ENCODE measurements around the gene CES4A.
"Not testable (repeated sequence)": the region's sequence is repeated elsewhere in the genome, so short reads cannot be mapped to it uniquely, and the experiment has no call there.

The CES4A gene

DNA sequence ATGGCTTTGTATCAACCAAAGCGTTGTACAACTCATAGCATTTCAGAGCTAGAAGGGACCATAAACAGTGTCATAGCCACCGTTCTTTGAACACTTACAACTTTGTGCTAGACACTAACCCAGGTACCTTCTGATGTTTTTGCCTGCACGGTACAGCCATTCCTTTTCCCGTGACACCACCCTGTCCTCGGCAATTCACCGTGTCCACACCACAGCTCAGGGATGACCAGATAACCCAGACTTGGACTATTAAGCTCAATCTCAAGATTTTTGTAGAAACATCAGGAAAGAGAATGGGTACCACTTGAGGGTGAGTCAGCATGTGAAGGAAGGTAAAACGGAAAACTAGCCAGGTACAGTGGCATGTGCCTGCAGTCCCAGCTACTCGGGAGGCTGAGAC lies 30.8 kb downstream of the CES4A start:
- DNase-seq (ENCODE audit: low read depth in 2 of 2) = no peak

DNA sequence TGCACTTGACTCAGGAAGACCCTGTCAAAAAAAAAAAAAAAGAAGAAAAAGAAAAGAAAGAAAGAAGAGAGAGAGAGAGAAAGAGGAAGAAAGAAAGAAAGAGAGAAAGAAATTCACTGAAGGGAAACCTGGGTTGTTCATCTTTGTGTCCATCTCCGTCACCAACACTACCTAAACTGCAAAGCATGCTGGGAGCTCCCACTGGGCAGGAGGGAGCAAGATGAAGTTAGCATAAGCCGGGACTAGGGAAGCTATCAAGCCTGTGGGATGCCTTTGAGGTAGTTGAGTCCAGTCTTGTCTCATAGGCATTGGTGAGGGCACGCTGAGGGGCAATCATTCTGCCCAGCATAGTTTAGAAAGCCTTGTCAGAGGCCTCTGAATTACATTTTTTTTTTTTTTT lies 32.9 kb downstream of the CES4A start:
- no peak for DNase-seq (ENCODE audit: low read depth in 2 of 2)

GRCh38 chr16:67022531-67023214 lies 34.3 kb downstream of the CES4A start:
- no peak for DNase-seq (ENCODE audit: low read depth in 2 of 2)

DNA sequence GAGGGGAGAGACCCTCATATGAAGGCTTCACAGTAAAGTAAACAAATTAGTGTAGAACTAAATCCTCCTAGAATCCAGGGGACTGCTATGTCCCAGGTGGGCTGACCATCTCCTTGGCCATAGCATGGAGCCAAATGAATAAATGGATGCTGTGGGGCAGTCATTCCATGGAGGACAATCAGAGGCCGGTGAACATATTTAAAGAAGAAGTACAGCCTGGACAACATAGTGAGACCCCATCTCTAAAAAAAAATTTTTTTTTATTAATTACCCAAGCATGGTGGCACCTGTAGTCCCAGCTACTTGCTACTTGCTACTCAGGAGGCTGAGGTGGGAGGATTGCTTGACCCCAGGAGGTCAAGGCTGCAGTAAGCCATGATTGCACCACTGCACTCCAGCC lies 35.3 kb downstream of the CES4A start:
- no peak for DNase-seq (ENCODE audit: low read depth in 2 of 2)

DNA sequence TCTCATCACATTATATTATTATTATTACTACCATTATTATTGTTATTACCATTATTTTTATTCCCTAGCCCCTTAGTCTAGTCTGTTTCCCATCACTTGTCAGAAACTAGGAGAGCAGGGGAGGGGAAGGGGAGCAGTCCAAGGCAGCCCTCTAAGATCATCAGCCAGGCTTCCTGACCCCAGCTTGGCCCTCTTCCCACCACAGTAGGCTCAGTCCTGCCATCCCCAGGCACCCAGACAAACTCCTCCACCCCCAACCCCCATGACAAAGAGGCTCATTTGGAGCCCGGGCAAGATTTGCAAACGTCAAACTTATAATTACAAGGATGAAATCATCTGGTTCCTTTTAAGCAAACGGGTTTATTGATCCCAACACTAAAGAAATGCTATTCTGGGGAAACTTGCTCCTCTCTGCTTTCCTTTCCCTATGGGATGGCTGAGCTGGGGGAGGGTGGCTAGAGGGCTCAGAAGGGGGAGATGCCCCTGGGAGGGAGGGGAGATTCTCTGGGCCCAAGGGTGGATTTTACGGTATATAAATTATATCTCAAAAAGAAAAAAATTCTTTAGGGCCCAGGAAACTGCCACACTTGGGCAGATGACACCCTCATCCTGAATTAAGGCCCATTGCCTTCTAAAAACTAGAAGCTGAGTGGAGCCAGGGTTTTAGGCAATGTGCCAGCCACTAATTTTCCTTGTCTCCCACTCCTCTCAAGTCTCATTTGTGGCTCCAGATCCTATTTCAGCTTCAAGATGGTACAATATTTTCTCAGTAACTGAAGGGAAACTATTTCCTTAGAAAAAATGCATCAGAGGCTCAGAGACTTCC lies 36.2 kb downstream of the CES4A start:
- no peak for DNase-seq (ENCODE audit: low read depth in 2 of 2)

DNA sequence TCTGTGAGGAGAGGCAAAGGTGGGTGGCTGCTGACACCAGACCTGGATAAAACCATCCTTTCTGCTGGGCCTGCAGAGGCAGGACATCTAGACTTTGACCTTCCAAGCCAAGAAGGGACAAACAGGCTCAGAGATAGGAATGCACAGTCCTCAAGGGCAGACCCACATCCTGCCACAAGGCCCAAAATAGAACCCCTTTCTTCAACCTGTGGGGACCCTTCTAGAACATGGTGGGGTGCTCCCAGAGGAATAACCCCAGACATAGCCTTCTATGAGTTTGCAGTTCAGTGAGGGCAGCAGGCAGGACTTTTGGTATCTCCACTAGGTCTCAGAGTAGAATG lies 36.8 kb downstream of the CES4A start:
- DNase-seq (ENCODE audit: low read depth in 2 of 2) = no peak

- no peak for DNase-seq (ENCODE audit: low read depth in 2 of 2)
Measured at GRCh38 chr16:67026570-67026969, 38.2 kb downstream of the CES4A start.

DNA sequence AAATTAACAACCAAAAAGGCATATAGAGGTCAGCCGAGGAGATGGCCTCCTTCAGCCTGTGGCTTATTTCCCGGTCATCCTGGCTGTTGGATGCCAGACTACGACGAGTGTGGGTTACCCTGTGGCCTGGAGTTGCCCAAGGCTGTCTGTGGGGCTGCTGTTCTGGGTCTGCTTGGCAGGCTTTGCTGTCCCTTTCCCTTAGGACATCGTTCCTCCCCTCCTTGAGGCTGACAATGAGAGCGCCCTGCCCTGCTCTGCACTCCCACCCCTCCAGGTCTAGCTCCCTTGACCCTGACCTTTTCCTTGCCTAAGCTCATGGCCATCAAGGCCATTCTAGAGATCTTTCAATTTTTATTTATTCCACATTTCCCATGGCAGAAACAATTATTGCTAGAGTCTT lies 38.7 kb downstream of the CES4A start:
- no peak for DNase-seq (ENCODE audit: low read depth in 2 of 2)

GRCh38 chr16:67028167-67028695 lies 39.8 kb downstream of the CES4A start:
- DNase-seq (ENCODE audit: low read depth in 2 of 2) = no peak

DNA sequence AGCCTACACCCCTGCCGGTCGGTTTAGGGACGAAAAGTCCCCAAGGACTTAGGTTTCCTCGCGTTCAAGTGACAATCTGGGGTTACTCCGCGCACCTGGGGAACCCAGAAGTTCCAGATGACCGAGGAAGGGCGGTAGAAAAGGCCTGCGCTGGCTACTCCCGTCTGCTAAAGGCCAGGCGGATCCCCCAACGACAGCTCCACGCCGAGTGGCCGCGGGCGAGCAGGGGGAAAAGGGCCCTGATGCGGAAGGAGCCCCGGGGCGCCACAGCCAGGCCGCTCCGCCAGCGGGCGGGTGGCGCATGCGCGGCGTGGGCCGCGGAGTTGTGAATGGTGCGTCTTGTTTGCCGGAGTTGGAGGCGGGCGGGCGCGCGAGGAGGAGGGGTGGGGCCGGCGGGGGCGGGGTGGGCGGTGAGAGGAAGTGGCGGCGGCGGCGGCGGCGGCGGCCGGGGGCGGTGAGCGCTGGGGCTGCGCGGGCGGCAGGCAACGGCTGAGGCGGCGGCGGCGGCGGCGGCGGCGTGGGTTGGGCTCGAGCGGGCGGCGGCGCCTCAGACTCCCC lies 40.4 kb downstream of the CES4A start, which contains the start of gene CBFB:
Gene CBFB (plus strand): TSS at position 454 of the 558 bp plus-strand sequence. CDS start 259 bp downstream, outside the sequence.
- peak; percentile 84 to 86 for DNase-seq (ENCODE audit: low read depth in 2 of 2)

GRCh38 chr16:67029254-67030096 lies 41.1 kb downstream of the CES4A start:
- DNase-seq (ENCODE audit: low read depth in 2 of 2) = peak; percentile 26 to 43

DNA sequence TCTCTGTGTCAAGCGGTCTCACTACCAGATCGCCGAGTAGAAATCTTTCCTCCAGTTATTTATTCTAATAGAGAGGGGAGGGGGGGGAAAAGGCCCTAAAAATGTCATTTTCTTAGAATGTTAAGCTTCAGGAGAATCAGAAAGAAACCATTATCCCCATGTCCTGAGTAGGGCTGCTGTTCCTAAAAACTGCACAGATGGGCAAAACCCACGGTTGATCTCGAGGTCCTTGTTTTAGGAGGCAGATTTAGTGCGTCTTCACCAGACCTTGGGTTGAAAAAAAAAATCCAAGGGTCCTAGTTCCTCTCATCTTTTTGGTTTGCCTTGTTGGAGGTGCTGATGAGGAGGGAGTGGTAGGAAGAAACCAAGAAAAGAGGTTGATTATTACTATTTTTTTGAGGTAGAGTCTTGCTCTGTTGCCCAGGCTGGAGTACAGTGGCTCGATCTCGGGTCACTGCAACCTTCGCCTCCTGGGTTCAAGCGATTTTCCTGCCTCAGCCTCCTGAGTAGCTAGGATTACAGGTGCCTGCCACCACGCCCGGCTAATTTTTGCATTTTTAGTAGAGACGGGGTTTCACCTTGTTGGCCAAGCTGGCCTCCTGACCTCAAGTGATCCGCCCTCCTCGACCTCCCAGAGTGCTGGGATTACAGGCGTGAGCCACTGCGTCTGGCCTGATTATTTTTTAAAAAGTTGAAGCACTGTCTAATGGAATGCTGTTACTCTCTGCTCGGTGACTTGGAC lies 42.0 kb downstream of the CES4A start:
- no peak for DNase-seq (ENCODE audit: low read depth in 2 of 2)

GRCh38 chr16:67034487-67034886 lies 46.1 kb downstream of the CES4A start:
- DNase-seq (ENCODE audit: low read depth in 2 of 2) = no peak

DNA sequence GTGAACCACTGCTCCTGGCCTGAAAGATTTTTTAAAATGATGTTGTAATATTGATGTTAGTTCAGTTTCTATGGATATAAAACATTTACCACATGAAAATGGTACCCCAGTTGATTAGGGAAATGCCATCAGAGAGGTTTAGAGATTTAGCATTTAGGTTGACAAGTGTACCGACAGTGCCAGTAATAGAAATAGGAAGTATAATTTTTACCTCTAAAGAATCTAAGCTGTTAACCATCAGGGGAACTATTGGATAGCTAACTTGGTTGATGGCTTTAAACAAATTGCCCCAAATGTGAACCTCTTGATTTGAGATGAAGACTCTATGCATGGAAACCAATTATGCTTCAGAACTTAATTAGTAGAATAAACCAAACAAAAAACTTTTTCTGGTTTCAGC lies 47.0 kb downstream of the CES4A start:
- DNase-seq (ENCODE audit: low read depth in 2 of 2) = no peak

DNA sequence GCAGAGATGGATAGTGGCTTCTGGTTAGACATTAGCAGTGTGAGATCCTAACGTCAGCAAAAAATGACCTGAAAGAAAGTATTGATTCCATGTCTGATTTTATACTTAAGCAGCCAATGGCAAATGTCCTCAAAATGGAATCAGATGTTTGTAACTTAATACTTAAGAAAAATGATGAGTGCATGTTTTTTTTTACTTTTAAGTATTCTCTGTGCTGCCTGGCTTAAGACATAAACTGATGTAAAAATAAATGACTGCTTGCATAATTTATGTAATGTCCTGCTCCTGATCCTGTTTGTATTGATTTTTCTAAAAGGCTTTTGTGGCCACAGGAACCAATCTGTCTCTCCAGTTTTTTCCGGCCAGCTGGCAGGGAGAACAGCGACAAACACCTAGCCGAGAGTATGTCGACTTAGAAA lies 47.9 kb downstream of the CES4A start:
- no peak for DNase-seq (ENCODE audit: low read depth in 2 of 2)

GRCh38 chr16:67039260-67040020 lies 51.1 kb downstream of the CES4A start:
- DNase-seq (ENCODE audit: low read depth in 2 of 2) = no peak

GRCh38 chr16:67040166-67040565 lies 51.8 kb downstream of the CES4A start:
- DNase-seq (ENCODE audit: low read depth in 2 of 2) = no peak

DNA sequence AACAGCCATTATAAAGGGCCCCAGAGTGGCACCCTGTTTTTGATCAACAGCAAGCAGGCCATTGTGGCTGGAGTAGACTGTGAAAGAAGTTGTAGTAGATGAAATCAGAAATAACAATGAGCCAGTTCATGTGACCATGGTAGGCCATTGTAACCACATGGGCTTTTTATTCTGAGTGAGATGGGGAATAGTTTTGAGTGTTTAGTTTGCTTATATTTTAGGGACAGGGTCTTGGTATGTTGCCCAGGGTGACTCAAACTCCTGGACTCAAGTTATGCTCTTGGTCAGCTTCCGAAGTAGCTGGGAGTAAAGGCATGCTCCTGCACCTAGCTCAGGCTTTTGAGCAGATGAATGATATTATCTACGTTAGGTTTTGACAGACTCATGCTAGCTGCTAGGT lies 52.5 kb downstream of the CES4A start:
- no peak for DNase-seq (ENCODE audit: low read depth in 2 of 2)

DNA sequence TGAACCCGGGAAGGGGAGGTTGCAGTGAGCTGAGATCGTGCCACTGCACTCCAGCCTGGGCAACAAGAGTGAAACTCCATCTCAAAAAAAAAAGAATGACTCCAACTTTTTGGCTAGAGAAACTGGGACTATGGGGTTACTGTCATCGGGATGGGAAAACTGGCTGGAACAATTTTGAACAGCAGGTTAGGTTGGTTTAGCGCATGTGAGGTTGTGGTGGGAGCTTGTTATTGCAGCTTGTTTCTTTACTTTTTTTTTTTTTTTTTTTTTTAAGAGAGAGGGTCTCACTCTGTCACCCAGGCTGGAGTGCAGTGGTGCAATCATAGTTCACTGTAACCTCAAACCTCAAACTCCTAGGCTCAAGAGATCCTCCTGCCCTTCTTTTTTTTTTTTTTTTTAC lies 53.1 kb downstream of the CES4A start:
- not testable (repeated sequence) for DNase-seq (ENCODE audit: low read depth in 2 of 2)

- no peak for DNase-seq (ENCODE audit: low read depth in 2 of 2)
Measured at GRCh38 chr16:67043420-67043819, 55.0 kb downstream of the CES4A start.

All from stimulated activated CD4-positive, alpha-beta T cell treated with anti-CD3 and anti-CD28 coated beads, Interleukin-12 subunit alpha, Interleukin-12 subunit beta, amount 100 ng/mL, for 24 hours (primary cell).